Stimulated activated naive CD4-positive, alpha-beta T cell (primary cell): Measurements from ENCODE around the gene FOLR2.

Source experiments
- DNase-seq, 6 experiments: peaks; one replicate each; lab custom pipeline; 2025; lab: John Stamatoyannopoulos, UW

The FOLR2 gene

DNA sequence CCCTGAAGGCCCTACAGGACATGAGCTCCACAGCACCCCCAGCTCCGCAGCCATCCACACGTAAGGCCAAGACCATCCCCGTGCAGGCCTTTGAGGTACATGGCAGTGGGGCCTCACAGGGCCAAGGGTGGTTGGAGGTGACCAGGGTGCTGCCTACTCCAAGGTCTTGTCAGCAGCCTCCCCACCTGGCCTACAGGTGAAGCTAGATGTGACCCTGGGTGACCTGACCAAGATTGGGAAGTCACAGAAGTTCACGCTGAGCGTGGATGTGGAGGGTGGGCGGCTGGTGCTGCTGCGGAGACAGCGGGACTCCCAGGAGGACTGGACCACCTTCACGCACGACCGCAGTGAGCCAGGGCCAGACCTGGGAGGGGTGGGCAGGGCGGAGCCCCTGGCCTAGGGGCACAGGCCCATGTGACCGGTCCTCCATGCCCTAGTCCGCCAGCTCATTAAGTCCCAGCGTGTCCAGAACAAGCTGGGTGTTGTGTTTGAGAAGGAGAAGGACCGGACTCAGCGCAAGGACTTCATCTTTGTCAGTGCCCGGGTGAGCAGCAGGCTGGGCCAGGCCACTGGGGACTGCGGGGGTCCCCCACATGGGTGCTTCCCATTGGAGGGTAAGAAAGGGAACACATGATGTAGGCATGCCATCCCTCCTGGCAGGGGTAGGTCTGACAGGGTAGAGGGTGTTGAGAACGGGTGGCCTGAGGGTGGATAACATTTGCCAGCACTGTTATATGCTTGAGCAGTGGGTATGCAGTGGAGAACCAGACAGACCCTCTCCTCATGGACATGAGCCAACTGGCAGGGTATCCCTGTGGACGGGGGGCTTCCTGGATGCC lies 13.6 kb downstream of the FOLR2 start:
- no peak for DNase-seq

GRCh38 chr11:72230764-72231365 lies 14.3 kb downstream of the FOLR2 start:
- DNase-seq: no peak

DNA sequence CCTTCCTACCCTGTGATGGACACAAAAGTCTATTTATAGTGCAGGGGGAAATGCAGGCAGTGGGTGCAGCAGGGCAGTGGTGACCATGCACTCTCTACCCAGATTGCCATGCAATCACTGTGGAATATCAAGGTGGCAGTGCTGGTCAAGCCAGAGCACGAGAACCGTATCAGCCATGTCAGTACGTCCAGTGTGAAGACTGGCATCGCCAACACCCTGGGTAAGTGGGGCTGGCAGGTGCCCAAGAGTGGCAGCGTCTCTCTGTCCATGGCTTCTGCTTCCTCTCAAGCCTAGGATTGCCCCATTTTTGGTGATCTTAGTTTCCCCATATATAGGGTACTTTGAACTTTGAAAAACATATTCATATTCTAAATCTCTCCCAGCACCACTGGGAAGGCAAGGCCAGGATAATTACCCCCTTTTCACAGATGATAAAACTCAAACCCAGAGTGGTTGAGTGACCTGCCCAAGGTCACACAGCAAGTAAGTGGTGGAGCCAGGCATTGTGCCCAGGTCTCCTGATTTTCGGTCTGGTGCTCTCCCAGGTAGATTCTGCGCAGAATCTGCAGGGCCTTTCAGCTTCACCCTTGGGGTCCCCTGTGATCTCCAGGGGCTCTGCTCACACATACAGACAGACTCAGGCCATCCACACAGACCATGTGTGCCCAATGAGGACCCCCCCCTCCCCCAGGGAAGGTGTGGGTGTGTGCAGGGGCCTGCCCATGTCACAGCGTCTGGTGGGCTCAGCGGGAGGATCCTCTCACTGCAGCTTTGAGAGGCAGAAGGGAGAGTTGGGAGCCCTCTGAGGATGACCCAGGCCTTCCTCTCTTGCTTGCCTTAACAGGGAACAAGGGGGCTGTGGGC lies 15.0 kb downstream of the FOLR2 start:
- no peak for DNase-seq

GRCh38 chr11:72232260-72233055 lies 15.9 kb downstream of the FOLR2 start:
- DNase-seq: no peak

DNA sequence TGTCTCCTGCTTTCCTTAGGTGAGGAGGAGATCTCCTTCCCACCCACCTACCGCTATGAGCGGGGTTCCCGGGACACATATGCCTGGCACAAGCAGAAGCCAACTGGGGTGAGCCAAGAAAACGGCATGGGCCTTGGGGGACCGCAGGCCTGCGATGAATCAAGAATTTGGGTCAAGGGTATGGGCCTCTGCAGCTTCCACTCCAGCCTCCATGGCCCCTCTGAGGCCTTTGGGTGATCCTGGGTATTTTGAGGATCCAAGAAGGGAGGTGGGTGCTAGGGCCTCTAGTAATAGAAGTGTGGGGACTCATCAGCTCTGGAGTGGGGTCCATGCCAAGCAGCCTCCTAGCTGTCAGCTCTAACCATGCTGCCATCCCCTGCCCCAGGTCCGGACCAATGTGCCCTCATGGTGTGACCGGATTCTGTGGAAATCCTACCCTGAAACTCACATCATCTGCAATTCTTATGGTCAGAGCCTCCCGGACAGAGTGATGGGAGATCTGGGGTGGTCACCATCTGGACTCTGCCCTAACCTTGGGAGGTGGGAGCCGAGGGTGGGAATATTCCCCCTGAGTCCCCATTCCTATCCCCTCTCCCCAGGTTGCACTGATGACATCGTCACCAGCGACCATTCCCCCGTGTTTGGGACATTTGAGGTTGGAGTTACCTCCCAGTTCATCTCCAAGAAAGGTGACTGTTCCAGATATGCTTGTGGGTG lies 16.6 kb downstream of the FOLR2 start:
- no peak for DNase-seq

DNA sequence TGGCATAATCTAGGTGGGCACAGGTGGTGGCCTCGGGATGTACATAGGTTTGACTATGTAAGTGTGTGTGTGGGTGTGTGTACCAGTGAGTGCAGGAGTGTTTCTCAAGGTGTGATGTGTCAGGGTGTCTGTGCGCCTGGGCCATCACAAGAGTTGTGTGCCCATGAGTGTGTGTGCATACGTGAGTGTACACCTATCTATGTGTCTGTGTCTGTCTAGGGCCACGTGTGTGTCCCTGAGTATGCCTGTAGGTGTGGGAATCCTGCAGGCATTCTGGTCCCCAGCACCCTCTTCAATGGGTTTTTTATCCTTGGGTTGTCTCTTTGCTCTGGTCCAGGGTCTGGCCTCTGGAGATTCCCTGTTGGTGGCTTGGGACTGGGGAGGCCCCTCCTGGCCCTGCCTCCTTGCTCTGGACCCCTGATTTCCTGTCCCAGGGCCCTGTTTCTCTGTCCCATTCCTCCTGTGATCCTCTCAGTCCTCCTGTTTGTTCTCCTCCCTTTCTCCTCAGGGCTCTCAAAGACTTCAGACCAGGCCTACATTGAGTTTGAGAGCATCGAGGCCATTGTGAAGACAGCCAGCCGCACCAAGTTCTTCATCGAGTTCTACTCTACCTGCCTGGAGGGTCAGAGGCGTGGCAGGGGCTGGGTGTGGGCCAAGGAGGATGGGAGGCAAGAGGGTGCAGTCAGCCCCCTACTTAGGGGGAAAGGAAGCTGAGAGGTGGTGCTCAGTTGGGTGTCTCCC lies 17.3 kb downstream of the FOLR2 start:
- DNase-seq: no peak

DNA sequence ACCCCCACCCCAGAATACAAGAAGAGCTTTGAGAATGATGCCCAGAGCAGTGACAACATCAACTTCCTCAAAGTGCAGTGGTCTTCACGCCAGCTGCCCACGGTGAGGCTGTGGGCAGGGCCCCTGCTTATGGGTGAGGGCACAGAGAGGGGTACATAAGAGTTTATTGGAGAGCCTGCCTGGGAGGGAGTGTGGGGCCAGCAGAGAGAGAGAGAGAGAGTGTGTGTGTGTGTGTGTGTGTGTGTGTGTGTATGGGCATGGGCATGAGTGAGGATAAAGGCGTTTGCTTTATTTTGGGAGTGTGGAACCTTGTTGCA lies 17.9 kb downstream of the FOLR2 start:
- DNase-seq: no peak

GRCh38 chr11:72234920-72235319 lies 18.3 kb downstream of the FOLR2 start:
- DNase-seq: no peak

- DNase-seq: no peak
These were observed 18.9 kb downstream of the FOLR2 start for GRCh38 chr11:72235351-72236057.

DNA sequence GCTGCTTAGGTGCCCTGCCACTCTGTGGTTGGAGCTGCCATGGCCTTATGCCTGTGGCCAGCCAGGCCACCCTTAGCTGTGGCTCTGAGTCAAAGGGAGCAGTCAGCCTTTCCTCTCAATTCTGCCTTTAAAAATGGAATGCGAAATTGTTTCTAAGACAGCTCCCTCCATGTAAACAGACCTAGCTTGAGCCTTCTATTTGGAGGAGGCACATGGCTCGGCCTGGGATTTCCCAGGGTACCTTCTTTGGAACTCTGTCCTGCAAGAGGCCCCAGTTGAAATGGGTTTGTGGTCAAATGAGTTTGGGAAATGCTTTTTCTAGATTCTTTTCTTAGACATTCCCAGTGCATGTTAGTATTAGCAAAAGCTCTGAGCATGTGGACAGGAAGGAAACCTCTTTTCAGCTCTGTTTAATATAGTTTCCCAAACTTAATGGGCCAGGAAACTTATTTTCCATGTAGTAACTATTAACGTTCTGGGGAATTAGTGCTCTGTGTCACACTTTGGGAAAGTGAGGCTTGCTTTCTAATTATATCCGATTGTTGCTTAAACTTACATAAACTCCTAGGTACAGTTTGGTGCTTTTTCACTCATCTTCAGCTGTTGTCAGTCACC lies 19.6 kb downstream of the FOLR2 start:
- no peak for DNase-seq

GRCh38 chr11:72236774-72237111 lies 20.1 kb downstream of the FOLR2 start:
- no peak for DNase-seq

GRCh38 chr11:72237112-72237931 lies 20.7 kb downstream of the FOLR2 start:
- no peak for DNase-seq

DNA sequence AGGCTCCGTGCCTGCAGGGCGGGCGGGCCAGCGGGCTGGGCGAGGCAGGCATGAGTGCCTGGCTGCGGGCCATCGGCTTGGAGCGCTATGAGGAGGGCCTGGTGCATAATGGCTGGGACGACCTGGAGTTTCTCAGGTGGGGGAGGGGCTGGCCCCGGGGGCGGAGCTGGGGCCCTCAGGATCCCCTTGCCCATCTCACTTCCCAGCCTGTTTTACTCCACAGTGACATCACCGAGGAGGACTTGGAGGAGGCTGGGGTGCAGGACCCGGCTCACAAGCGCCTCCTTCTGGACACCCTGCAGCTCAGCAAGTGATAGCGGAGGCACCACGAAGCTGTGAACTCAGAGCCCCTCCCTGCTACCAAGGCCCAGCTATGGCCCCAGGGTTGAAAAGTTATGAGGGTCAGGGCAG lies 21.5 kb downstream of the FOLR2 start:
- DNase-seq: peak in 3 of 6 experiments; percentile 22 to 26 (median 23)

- DNase-seq: no peak
These were observed 22.1 kb downstream of the FOLR2 start for GRCh38 chr11:72238492-72239312.

DNA sequence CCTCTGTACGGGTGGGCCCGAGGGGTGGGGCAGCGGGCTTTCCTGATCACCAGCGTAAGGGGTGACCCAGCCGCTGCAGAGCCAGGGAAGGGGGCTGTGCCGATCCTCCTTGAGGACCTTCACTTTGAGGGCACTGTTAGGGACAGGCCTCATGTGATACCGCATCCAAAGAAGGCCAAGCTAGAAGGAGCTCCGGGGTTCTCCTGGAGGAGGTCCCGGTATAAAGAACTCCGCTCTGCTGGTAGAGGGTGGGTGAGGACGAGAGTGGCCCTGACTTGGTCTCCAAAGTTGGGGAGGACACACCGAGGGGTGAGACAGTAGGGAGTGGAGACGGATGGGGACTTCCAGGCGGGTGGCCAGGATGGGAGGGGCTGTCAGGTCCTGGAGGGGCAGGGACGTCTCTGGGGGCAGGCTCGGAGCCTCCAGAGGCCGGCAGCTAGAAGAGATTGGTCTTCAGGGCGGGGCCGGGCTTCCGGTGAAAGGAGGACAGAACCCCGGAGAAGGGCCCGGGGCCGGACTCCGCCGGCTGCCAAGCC lies 22.8 kb downstream of the FOLR2 start:
- no peak for DNase-seq

GRCh38 chr11:72239849-72240460 lies 23.4 kb downstream of the FOLR2 start:
- no peak for DNase-seq
